LNCAP (cell line): Measurements from ENCODE around the gene MGLL.

ENCODE experiments used
- TF ChIP-seq, protein P1 (sequence below): fragments of 450-650 bp; IDR thresholded peaks from 2 replicates; pipeline ENCODE4 v1.5.1; 2017; ENCODE audit warnings: mild to moderate bottlenecking

Gene MGLL

DNA sequence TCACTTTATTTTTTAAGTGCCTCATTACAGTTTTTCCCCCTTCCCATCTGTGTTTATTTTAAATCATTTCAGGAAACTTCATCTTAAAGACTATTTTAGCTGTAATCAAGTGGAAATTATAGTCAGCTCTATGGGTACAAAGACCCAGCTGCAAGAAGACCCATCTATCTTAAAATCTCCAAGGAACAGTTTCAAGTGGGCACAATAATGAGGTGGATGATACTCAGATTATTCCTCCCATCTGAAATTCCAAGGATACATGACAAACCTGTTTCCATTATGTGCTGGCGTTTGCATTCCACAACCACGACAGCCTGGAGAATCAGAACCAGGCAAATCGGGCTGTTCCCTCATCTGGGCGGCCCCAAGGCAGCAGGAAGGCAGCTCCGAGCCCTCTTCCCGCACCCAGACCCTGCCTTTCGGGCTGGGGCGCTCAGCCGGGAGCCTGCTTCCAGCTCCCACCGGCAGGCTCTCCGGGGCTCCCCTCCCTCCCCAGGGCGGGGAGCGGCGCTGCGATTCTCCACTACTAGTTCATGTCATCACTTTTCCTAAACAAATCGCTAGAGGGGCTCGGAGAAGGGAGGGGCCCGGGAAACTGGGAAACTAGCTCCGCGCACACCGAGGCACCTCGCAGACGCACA lies at the start of gene MGLL:
MGLL (minus strand) TSS at position 475 of the 641 bp plus-strand sequence; CDS start at position 278, 197 bp downstream.
- TF ChIP-seq, protein P1, sequence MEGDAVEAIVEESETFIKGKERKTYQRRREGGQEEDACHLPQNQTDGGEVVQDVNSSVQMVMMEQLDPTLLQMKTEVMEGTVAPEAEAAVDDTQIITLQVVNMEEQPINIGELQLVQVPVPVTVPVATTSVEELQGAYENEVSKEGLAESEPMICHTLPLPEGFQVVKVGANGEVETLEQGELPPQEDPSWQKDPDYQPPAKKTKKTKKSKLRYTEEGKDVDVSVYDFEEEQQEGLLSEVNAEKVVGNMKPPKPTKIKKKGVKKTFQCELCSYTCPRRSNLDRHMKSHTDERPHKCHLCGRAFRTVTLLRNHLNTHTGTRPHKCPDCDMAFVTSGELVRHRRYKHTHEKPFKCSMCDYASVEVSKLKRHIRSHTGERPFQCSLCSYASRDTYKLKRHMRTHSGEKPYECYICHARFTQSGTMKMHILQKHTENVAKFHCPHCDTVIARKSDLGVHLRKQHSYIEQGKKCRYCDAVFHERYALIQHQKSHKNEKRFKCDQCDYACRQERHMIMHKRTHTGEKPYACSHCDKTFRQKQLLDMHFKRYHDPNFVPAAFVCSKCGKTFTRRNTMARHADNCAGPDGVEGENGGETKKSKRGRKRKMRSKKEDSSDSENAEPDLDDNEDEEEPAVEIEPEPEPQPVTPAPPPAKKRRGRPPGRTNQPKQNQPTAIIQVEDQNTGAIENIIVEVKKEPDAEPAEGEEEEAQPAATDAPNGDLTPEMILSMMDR, result no peak

DNA sequence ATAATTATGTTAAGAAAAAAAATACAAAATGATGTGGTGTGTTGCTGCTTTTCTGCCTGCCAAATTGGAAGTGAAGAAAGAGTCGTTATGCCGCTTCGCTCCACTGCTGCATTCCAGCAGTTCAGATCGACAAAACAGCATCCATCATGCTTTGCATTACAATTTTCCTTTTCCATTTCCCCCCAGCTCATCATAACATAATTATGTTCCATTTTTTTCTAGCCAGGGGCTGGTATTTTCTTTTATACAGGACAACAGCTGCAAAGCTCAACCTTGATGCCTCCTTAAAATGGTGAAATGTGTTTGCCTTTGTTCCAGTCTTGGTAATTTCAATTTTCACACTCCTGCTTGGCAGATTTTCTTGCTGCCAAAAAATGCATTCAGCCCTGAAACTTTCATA lies 47.8 kb upstream of the MGLL start:
- TF ChIP-seq, protein P1, result no peak

DNA sequence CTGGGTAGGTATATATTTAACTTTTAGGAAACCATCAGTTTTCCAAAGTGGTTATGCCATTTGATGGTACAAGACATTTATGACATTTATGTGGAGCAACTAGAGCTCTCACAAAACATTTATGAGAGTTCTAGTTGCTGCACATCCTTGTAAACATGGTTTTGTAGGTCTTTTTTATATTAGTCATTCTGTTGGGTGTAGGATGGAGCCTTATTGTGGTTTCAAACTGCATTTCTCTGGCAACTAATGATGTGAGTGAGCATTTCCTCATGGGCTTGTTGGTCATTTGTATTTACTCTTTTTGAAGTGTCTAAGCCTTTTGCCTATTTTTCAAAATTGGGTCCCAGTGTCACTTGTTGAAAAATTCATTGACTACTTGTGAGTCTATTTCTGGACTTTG lies 45.7 kb upstream of the MGLL start:
- TF ChIP-seq, protein P1, result no peak

DNA sequence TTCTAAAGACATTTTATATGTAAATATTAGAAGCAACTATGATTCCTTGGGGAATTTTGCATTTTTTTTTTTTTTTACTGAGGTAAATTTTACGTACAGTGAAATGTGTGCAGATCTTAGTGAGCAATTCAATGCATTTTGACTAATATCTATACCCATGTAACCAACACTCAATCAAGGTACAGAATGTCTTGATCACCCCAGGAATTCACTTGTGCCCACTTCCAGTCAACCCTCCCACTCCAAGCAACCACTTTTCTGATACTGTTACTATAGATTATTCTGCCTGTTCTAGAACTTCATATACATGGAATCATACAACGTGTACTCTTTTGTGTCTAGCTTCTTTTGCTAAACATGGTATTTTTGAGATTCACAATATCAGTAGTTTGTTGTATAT lies 45.1 kb upstream of the MGLL start:
- TF ChIP-seq, protein P1, result no peak

DNA sequence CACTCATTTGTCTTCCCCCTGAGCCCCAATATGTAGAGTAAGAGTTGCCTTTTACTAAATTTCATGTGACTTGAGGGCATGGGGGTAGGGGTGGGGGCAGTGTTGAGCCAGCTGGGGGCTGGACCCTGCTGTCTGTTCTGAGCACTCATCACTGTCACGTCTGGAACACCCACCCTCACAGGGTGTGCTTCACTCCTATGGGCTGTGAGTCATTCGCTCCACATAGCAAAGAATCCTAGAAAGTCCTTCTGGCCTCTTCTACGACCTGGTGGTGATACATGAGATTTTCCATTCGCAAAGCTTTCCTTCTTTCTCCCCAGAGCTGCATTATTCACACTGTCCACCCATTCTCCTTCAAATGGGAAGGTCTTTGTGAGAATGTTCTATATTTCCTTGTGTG lies 43.6 kb upstream of the MGLL start:
- TF ChIP-seq, protein P1, result no peak

DNA sequence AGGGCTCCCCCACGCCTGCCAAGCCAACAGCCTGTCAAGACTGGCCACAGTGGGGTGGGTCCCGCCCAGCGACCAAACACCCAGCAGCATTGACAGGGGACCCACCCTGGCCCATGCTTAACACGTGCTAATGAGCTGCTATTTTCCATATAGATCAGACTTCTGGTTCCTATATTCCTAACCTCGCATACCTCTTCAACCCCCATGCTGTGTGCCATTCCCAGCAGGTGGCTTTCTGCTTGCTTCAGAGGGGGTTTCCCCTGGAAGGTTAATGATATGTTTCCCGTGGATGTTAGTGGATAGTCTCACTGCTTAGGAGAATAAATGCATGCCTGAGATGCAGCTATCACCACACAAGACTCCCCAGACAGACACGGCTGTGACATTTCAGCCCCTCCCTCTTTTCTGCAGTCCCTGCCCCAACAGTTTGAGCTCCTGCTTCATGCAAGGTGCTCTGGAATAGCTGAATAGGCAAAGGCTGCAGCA lies 37.9 kb upstream of the MGLL start:
- TF ChIP-seq, protein P1, result no peak

DNA sequence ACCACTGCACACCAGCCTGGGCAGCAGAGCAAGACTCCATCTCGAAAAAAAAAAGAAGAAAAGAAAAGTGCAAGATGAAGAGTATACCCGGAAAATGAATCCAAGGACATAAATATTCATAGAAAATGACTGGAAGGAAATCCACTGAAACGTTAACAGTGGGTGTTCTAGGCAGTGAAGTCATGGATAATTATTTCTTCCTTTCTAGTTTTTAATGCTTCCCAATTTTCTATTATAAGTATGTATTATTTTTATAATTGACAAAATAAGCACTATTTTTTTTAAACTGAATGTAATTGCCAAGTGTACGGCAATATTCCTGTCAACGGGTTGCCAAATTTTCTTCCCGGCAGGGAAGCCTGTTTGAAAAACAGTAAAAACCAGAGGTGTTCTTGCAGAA lies 37.4 kb upstream of the MGLL start:
- TF ChIP-seq, protein P1, result no peak

DNA sequence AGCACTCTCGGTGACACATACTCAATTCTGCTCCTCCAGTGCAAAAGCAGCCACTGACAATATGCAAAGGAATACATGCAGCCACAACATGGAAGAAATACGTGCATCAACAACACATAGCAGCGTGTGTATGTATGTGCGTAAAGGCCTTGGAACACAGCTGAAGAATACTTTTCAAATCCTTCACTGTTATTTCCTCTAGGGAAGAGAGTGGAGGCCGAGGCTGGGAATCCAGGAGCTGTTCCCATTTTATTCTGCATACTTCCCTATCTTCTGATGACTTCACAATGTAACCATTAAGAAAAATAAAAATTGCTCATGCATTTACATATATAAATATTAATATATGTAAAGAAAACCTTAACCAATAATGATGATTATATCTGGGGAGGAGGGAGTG lies 36.6 kb upstream of the MGLL start:
- TF ChIP-seq, protein P1, result no peak
